Measurements from ENCODE around the gene FGF3. TPM values are rescaled to one million over a fixed set of nuclear protein-coding genes. Genes with fewer than 3 reads are reported as not detected.
"Not testable (repeated sequence)": the region's sequence is repeated elsewhere in the genome, so short reads cannot be mapped to it uniquely, and the experiment has no call there.

The FGF3 gene
- total RNA-seq, 1 donor from 2014 or later = not detected

- peaks cover 43% of the 10 kb centered on the region for H3K27me3 Mint-ChIP-seq (ENCODE audit: low read depth)
- peak; percentile 13 for TF ChIP-seq CTCF (IDR thresholded peaks at IDR 0.05)
- peaks cover 9% of the 10 kb centered on the region for H3K9me3 Mint-ChIP-seq (ENCODE audit: low read depth)
- H3K4me3 Mint-ChIP-seq (ENCODE audit: unreplicated experiment) = no peak overlapping the region
- no peaks in the 10 kb centered on the region for H3K4me1 Mint-ChIP-seq (ENCODE audit: low read depth)
- no peaks in the 10 kb centered on the region for H3K36me3 Mint-ChIP-seq (ENCODE audit: low read depth)
- DNase-seq (ENCODE audit: low spot score) = no peak
- H3K27ac Mint-ChIP-seq (ENCODE audit: unreplicated experiment) = no peak overlapping the region
Measured at GRCh38 chr11:69770540-69770939, 48.7 kb downstream of the FGF3 start.

- Mint-ChIP-seq H3K4me1 (ENCODE audit: low read depth) (no peaks in the 10 kb centered on the region), H3K36me3 (ENCODE audit: low read depth) (no peaks in the 10 kb centered on the region), H3K27ac (ENCODE audit: unreplicated experiment) (no peak overlapping the region), H3K27me3 (ENCODE audit: low read depth) (peaks cover 30% of the 10 kb centered on the region), H3K9me3 (ENCODE audit: low read depth) (peaks cover 9% of the 10 kb centered on the region), H3K4me3 (ENCODE audit: unreplicated experiment) (no peak overlapping the region)
- TF ChIP-seq CTCF (IDR thresholded peaks at IDR 0.05) = no peak
- DNase-seq (ENCODE audit: low spot score) = no peak
Measured at GRCh38 chr11:69765498-69765995, 53.7 kb downstream of the FGF3 start.

DNA sequence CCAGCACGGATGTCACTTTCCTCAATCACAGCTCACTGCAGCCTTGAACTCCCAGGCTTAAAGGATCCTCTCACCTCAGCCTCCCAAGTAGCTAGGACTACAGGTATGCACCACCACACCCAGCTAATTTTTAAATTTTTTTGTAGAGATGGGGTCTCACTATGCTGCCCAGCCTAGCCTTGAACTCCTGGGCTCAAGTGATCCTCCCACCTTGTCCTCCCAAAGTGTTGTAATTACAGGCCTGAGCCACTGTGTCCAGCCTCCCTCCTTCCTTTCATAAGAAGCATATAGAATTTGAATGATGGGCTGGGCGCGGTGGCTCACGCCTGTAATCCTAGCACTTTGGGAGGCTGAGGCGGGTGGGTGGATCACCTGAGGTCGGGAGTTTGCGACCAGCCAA lies 54.3 kb downstream of the FGF3 start:
- H3K27me3 Mint-ChIP-seq (ENCODE audit: low read depth) = peaks cover 28% of the 10 kb centered on the region
- H3K9me3 Mint-ChIP-seq (ENCODE audit: low read depth); DNase-seq (ENCODE audit: low spot score); H3K4me3 Mint-ChIP-seq (ENCODE audit: unreplicated experiment); H3K36me3 Mint-ChIP-seq (ENCODE audit: low read depth); H3K4me1 Mint-ChIP-seq (ENCODE audit: low read depth); H3K27ac Mint-ChIP-seq (ENCODE audit: unreplicated experiment): not testable (repeated sequence)

DNA sequence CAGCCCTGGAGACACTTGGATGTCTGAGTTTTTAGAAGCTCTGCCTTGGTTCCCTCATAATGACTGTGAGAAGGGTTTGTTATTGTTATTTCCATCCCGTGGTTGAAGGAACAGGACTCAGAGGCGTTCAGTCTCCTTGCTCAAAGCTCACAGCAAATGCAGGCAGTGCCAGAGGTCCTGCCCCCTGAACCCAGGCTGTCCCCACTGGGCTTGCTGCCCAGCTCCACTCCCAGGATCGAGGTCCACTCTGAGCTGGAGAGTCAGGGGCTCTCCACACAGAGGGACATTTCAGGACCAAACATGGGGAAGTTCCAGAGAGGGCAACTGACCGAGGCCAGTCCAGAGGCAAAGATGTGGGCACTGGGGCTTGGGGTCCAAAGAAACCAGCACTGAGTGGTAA lies 58.9 kb downstream of the FGF3 start:
- Mint-ChIP-seq H3K27me3 (ENCODE audit: low read depth) (peaks cover 11% of the 10 kb centered on the region), H3K36me3 (ENCODE audit: low read depth) (peaks cover 5% of the 10 kb centered on the region), H3K4me3 (ENCODE audit: unreplicated experiment) (no peak overlapping the region), H3K9me3 (ENCODE audit: low read depth) (peaks cover 6% of the 10 kb centered on the region), H3K4me1 (ENCODE audit: low read depth) (no peaks in the 10 kb centered on the region), H3K27ac (ENCODE audit: unreplicated experiment) (no peak overlapping the region)
- DNase-seq (ENCODE audit: low spot score) = no peak
- TF ChIP-seq CTCF (IDR thresholded peaks at IDR 0.05) = no peak

Other genes starting within 250 kb of the FGF3 start
- gene CCND1, start 178.3 kb downstream of the FGF3 start, total RNA-seq = 129 to 300 TPM (median 130 TPM) in 3 replicates
- gene LTO1, start 144.1 kb downstream of the FGF3 start, total RNA-seq = 15.5 to 21.9 TPM (median 16.2 TPM) in 3 replicates
- not detected in 3 replicates for gene FGF19, start 115.4 kb downstream of the FGF3 start, total RNA-seq
- gene FGF4, start 44.1 kb downstream of the FGF3 start, total RNA-seq = not detected in 3 replicates